CD4-positive, alpha-beta T cell (primary cell): ENCODE data around the gene ALDH1A2. TPM values are rescaled to one million over a fixed set of nuclear protein-coding genes. Genes with fewer than 3 reads are reported as not detected.

Source experiments
- ATAC-seq: fragments of 200-7000 bp; cut with Tn5 transposase; one replicate; pipeline ENCODE4 v1.10.0; 2022; ENCODE audit warnings: mild to moderate bottlenecking; ENCODE audit not compliant: poor library complexity
- CTCF ChIA-PET: fragments of 350-600 bp; sonication (Branson Sonifier 250); formaldehyde crosslinking; loops from one replicate; lab custom pipeline; 2021; ENCODE audit warnings: antibody characterized with exemption, inconsistent platforms; lab: Charles Lee
- POLR2A ChIA-PET: fragments of 350-600 bp; sonication (Branson Sonifier 250); formaldehyde crosslinking; loops from one replicate; lab custom pipeline; 2021; ENCODE audit warnings: antibody characterized with exemption, inconsistent platforms; lab: Charles Lee
- DNase-seq, 14 experiments: peaks; one replicate each; pipeline ENCODE4 v3.0.0-alpha.2; 2013 to 2020; ENCODE audit warnings: mixed read lengths in 2 of 14
- H3K27ac ChIP-seq, 2 donors: one replicate each; pipeline versions ENCODE4 v1.5.1 to v1.7.0; 2013; ENCODE audit warnings: low read length in 2 of 2, low read depth in 1 of 2, mild to moderate bottlenecking in 1 of 2
- H3K27me3 ChIP-seq, 2 experiments: 1 replicate in 1 of 2; 2 replicates in 1 of 2; pipeline versions ENCODE4 v1.6.1 to v1.7.0; 2013; ENCODE audit warnings: low read length in 2 of 2, control low read depth in 1 of 2, mild to moderate bottlenecking in 1 of 2, moderate library complexity in 1 of 2; ENCODE audit not compliant: insufficient read depth in 2 of 2, control insufficient read depth in 1 of 2
- H3K36me3 ChIP-seq: one replicate; pipeline ENCODE4 v1.6.1; 2013; ENCODE audit warnings: low read length, control low read depth; ENCODE audit not compliant: insufficient read depth
- H3K4me1 ChIP-seq: one replicate; pipeline ENCODE4 v1.6.1; 2013; ENCODE audit warnings: low read length, control low read depth; ENCODE audit not compliant: insufficient read depth
- H3K4me3 ChIP-seq: one replicate; pipeline ENCODE4 v1.5.1; 2013; ENCODE audit warnings: mild to moderate bottlenecking, low read length, moderate library complexity
- H3K9me3 ChIP-seq, 2 experiments: 1 replicate in 1 of 2; 2 replicates in 1 of 2; pipeline versions ENCODE4 v1.6.1 to v1.7.0; 2013; ENCODE audit warnings: low read length in 2 of 2, mild to moderate bottlenecking in 2 of 2, control low read depth in 1 of 2, moderate library complexity in 1 of 2; ENCODE audit not compliant: control insufficient read depth in 1 of 2, insufficient read depth in 1 of 2
- H3K27ac Mint-ChIP-seq: one replicate; pipeline ENCODE4 v1.8.0; 2020; ENCODE audit warnings: mixed read lengths
- H3K27me3 Mint-ChIP-seq: one replicate; pipeline ENCODE4 v1.8.0; 2021; ENCODE audit warnings: mixed read lengths
- H3K36me3 Mint-ChIP-seq: one replicate; pipeline ENCODE4 v1.8.0; 2021; ENCODE audit warnings: low read depth, mixed read lengths
- H3K4me1 Mint-ChIP-seq: one replicate; pipeline ENCODE4 v1.8.0; 2021; ENCODE audit warnings: low read depth, mixed read lengths
- H3K4me3 Mint-ChIP-seq: one replicate; pipeline ENCODE4 v1.8.0; 2020; ENCODE audit warnings: mild to moderate bottlenecking, mixed read lengths
- H3K9me3 Mint-ChIP-seq: one replicate; pipeline ENCODE4 v1.8.0; 2020; ENCODE audit warnings: mixed read lengths
- intact Hi-C, 2 experiments: fragments of 100-400 bp; cut with DNase I in 1 of 2; cut with micrococcal nuclease in 1 of 2; formaldehyde crosslinking; loops; one replicate each; pipeline versions ENCODE4 v1.15.1 to v1.9.0; 2023 to 2025; cut with DNase I, micrococcal nuclease
- total RNA-seq, 174 experiments: library from RNA in 2 of 174; stranded (reverse) in 2 of 174; gene quantifications; one replicate each; pipeline ENCODE4 v1.2.3 and lab custom pipeline; 2021 to 2026
- TF ChIP-seq, protein P1 (sequence below): fragments of 200-600 bp; IDR thresholded peaks from one replicate; pipeline ENCODE4 v1.8.0; 2022; ENCODE audit warnings: antibody characterized with exemption, mild to moderate bottlenecking

The ALDH1A2 gene
- total RNA-seq, 2 experiments from 2014 or later: not detected

GRCh38 chr15:57992761-57993355 lies 72.7 kb downstream of the ALDH1A2 start:
- DNase-seq (no peak), ATAC-seq (no peak)
- Mint-ChIP-seq H3K9me3 (no peaks in the 10 kb centered on the region), H3K27me3 (peaks cover 52% of the 10 kb centered on the region), H3K4me3 (no peak overlapping the region), H3K36me3 (no peaks in the 10 kb centered on the region), H3K27ac (no peak overlapping the region), H3K4me1 (no peaks in the 10 kb centered on the region)
- Histone ChIP-seq H3K27me3 (peaks cover 3 to 11% of the 10 kb centered on the region in 2 experiments), H3K4me1 (no peaks in the 10 kb centered on the region), H3K9me3 (no peaks in the 10 kb centered on the region), H3K27ac (no peak overlapping the region), H3K4me3 (no peak overlapping the region), H3K36me3 (no peaks in the 10 kb centered on the region)
- CTCF ChIA-PET: no interaction called here
- intact Hi-C loops: no loop called here
- POLR2A ChIA-PET: no interaction called here
- TF ChIP-seq, protein P1, sequence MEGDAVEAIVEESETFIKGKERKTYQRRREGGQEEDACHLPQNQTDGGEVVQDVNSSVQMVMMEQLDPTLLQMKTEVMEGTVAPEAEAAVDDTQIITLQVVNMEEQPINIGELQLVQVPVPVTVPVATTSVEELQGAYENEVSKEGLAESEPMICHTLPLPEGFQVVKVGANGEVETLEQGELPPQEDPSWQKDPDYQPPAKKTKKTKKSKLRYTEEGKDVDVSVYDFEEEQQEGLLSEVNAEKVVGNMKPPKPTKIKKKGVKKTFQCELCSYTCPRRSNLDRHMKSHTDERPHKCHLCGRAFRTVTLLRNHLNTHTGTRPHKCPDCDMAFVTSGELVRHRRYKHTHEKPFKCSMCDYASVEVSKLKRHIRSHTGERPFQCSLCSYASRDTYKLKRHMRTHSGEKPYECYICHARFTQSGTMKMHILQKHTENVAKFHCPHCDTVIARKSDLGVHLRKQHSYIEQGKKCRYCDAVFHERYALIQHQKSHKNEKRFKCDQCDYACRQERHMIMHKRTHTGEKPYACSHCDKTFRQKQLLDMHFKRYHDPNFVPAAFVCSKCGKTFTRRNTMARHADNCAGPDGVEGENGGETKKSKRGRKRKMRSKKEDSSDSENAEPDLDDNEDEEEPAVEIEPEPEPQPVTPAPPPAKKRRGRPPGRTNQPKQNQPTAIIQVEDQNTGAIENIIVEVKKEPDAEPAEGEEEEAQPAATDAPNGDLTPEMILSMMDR: no peak

GRCh38 chr15:57973534-57973933 lies 92.0 kb downstream of the ALDH1A2 start:
- Mint-ChIP-seq H3K36me3 (no peaks in the 10 kb centered on the region), H3K4me1 (no peaks in the 10 kb centered on the region), H3K4me3 (no peak overlapping the region), H3K27me3 (peaks cover 14% of the 10 kb centered on the region), H3K9me3 (peaks cover 4% of the 10 kb centered on the region), H3K27ac (no peak overlapping the region)
- Histone ChIP-seq H3K9me3 (no peaks in the 10 kb centered on the region), H3K4me1 (no peaks in the 10 kb centered on the region), H3K27ac (no peak overlapping the region), H3K4me3 (no peak overlapping the region), H3K27me3 (no peaks in the 10 kb centered on the region), H3K36me3 (no peaks in the 10 kb centered on the region)
- TF ChIP-seq, protein P1: no peak
- ChIA-PET CTCF (interaction anchor here (0.5 kb wide), 1 partner anchor 1876 kb away, joined by 3 read pairs; no protein-coding TSS in a partner anchor), POLR2A (no interaction called here)
- DNase-seq (no peak), ATAC-seq (no peak)
- intact Hi-C loops: no loop called here

GRCh38 chr15:57972864-57973263 lies 92.6 kb downstream of the ALDH1A2 start:
- peaks cover 4% of the 10 kb centered on the region for H3K9me3 Mint-ChIP-seq
- Histone ChIP-seq H3K4me3 (no peak overlapping the region), H3K9me3 (no peaks in the 10 kb centered on the region), H3K27me3 (no peaks in the 10 kb centered on the region), H3K36me3 (no peaks in the 10 kb centered on the region), H3K27ac (no peak overlapping the region), H3K4me1 (no peaks in the 10 kb centered on the region)
- DNase-seq (no peak), ATAC-seq (no peak)
- no peak overlapping the region for H3K27ac Mint-ChIP-seq
- TF ChIP-seq, protein P1: no peak
- no peaks in the 10 kb centered on the region for H3K4me1 Mint-ChIP-seq
- no peaks in the 10 kb centered on the region for H3K36me3 Mint-ChIP-seq
- POLR2A ChIA-PET: no interaction called here
- H3K4me3 Mint-ChIP-seq: no peak overlapping the region
- peaks cover 18% of the 10 kb centered on the region for H3K27me3 Mint-ChIP-seq
- CTCF ChIA-PET: no interaction called here
- intact Hi-C loops: no loop called here
